Measurements from ENCODE around the gene DYNLT4. TPM values are rescaled to one million over a fixed set of nuclear protein-coding genes. Genes with fewer than 3 reads are reported as not detected.

The DYNLT4 gene
- total RNA-seq, 4 donors from 2014 or later = 1.4 TPM; not detected in 3

GRCh38 chr1:44810101-44810761 is 3.1 kb upstream of the DYNLT4 start:
- WGBS, 2 donors (ENCODE audit: low coverage in 1 of 2) = 50 to 55% methylated on average over 1 to 11 of the region's 12 CpGs
- peak overlapping the region; percentile 92 to 96 (median 94) for H3K27ac ChIP-seq

DNA sequence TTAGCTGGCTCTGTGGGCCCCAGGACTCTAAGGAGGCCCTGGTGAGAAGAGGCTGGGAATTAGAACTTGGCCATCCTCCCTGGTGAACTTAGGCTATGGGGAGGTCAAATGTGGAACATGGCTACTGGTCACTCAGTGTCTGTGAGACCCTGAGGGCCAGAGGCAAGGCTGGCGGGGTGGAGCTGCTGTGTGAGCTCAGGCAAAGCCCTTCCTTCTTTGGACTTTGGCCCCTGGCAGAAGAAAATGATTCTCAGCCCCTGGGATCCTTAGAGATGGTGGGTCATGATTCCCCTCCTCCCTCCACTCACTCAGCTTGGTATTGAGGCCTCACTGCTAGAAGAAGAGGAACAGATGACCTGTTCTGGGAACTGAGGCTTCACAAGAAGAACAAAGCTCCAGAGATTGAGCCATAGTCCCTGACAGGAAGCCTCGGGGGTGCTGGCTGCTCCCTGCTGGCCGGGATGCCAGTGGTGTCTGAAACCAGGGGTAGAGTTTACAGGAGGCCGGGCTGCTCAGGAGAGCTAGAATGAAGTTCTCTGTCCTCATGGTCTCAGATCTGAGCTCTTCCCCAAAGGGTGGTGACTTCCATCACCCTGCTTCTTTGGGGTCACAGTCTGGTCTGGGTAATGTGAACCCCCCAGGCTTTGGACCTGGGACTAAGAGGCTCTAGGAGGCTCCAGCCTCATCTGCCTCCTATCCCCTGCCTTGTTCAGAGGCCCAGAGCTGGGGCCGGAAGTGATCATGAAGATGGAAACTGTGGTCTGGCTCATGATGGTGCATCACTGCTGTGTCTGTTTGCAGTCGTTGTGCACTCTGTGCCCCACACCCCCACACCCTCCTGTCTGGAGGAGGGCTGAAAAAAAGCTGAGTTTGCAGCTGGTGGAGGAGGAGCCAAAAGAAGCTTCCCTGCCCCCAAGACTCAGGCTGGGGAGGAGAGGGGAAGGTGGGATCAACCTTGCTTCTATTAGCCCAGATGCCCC is 2.1 kb upstream of the DYNLT4 start:
- intact Hi-C loops (cut with DNase I; ENCODE audit: low total_unique reads) (no loop called here), in situ Hi-C loops (cut with MboI; ENCODE audit: low pct_ligation_motif_present in 1 of 4, low pct_unique_long_range_greater_than_20kb in 1 of 4, low sequenced_read_pairs in 3 of 4) (no loop called here)
- H3K27me3 ChIP-seq = no peaks in the 10 kb centered on the region
- peak overlapping the region in 3 of 4 donors; percentile 3 to 26 (median 4) for H3K4me3 ChIP-seq
- TF ChIP-seq POLR2AphosphoS5 (IDR thresholded peaks at IDR 0.05) (peak in 1 of 3 donors; percentile 40), EP300 (IDR thresholded peaks at IDR 0.05; ENCODE audit: low read depth) (no peak), POLR2A (IDR thresholded peaks at IDR 0.05) (peak; percentile 46)
- TF ChIP-seq, protein P1, sequence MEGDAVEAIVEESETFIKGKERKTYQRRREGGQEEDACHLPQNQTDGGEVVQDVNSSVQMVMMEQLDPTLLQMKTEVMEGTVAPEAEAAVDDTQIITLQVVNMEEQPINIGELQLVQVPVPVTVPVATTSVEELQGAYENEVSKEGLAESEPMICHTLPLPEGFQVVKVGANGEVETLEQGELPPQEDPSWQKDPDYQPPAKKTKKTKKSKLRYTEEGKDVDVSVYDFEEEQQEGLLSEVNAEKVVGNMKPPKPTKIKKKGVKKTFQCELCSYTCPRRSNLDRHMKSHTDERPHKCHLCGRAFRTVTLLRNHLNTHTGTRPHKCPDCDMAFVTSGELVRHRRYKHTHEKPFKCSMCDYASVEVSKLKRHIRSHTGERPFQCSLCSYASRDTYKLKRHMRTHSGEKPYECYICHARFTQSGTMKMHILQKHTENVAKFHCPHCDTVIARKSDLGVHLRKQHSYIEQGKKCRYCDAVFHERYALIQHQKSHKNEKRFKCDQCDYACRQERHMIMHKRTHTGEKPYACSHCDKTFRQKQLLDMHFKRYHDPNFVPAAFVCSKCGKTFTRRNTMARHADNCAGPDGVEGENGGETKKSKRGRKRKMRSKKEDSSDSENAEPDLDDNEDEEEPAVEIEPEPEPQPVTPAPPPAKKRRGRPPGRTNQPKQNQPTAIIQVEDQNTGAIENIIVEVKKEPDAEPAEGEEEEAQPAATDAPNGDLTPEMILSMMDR (IDR thresholded peaks at IDR 0.05) = peak in 2 of 5 experiments; percentile 8 to 15
- DNase-seq = peak; percentile 68
- H3K4me1 ChIP-seq = peaks cover 39 to 70% (median 53%) of the 10 kb centered on the region in 4 donors
- peaks cover 0 to 6% (median 0%) of the 10 kb centered on the region in 4 donors for H3K36me3 ChIP-seq
- 26 to 40% methylated on average over 1 to 6 of the region's 6 CpGs for WGBS, 2 donors (ENCODE audit: low coverage in 1 of 2)
- H3K9me3 ChIP-seq = no peaks in the 10 kb centered on the region
- peak overlapping the region; percentile 92 to 96 (median 94) for H3K27ac ChIP-seq

More at GRCh38 chr1:44810101-44810761, 3.1 kb upstream of the DYNLT4 start:
- Histone ChIP-seq H3K4me3 (no peak overlapping the region), H3K36me3 (peaks cover 0 to 6% (median 0%) of the 10 kb centered on the region in 4 donors), H3K27me3 (no peaks in the 10 kb centered on the region), H3K4me1 (peaks cover 39 to 75% (median 53%) of the 10 kb centered on the region in 4 donors), H3K9me3 (no peaks in the 10 kb centered on the region)
- TF ChIP-seq EP300 (IDR thresholded peaks at IDR 0.05; ENCODE audit: low read depth) = no peak
- TF ChIP-seq, protein P1 (IDR thresholded peaks at IDR 0.05) = no peak
- TF ChIP-seq POLR2AphosphoS5 (IDR thresholded peaks at IDR 0.05) = no peak
- no peak for TF ChIP-seq POLR2A (IDR thresholded peaks at IDR 0.05)
- in situ Hi-C loops (cut with MboI; ENCODE audit: low pct_ligation_motif_present in 1 of 4, low pct_unique_long_range_greater_than_20kb in 1 of 4, low sequenced_read_pairs in 3 of 4) (no loop called here), intact Hi-C loops (cut with DNase I; ENCODE audit: low total_unique reads) (no loop called here)
- peak; percentile 31 for DNase-seq

- no peaks in the 10 kb centered on the region for H3K9me3 ChIP-seq
- peak; percentile 64 for DNase-seq
- peak within 1 kb of the TSS in 3 of 4 donors; percentile 3 to 26 (median 4) for H3K4me3 ChIP-seq
- peak within 1 kb of the TSS; percentile 92 to 96 (median 94) for H3K27ac ChIP-seq
- 47% methylated on average over 22 of the region's 23 CpGs; no CpG with 5 or more reads in 1 of the 2 donors for WGBS, 2 donors (ENCODE audit: low coverage in 1 of 2)
- in situ Hi-C loops (cut with MboI; ENCODE audit: low pct_ligation_motif_present in 1 of 4, low pct_unique_long_range_greater_than_20kb in 1 of 4, low sequenced_read_pairs in 3 of 4) (no loop called here), intact Hi-C loops (cut with DNase I; ENCODE audit: low total_unique reads) (no loop called here)
- peaks cover 39 to 64% (median 52%) of the 10 kb centered on the region in 4 donors for H3K4me1 ChIP-seq
- peaks cover 0 to 6% (median 0%) of the 10 kb centered on the region in 4 donors for H3K36me3 ChIP-seq
- TF ChIP-seq POLR2A (IDR thresholded peaks at IDR 0.05) (no peak), EP300 (IDR thresholded peaks at IDR 0.05; ENCODE audit: low read depth) (no peak), POLR2AphosphoS5 (IDR thresholded peaks at IDR 0.05) (no peak)
- TF ChIP-seq, protein P1 (IDR thresholded peaks at IDR 0.05) = no peak
- no peaks in the 10 kb centered on the region for H3K27me3 ChIP-seq
These were observed 1.1 kb upstream of the DYNLT4 start, which contains the start of gene BTBD19 for GRCh38 chr1:44808063-44808937. Gene BTBD19, plus strand, starts transcription at chr1:44808523. Its CDS starts 298 bp downstream, at chr1:44808821.
